ENCODE measurements around the gene MEF2B.

Gene MEF2B

DNA sequence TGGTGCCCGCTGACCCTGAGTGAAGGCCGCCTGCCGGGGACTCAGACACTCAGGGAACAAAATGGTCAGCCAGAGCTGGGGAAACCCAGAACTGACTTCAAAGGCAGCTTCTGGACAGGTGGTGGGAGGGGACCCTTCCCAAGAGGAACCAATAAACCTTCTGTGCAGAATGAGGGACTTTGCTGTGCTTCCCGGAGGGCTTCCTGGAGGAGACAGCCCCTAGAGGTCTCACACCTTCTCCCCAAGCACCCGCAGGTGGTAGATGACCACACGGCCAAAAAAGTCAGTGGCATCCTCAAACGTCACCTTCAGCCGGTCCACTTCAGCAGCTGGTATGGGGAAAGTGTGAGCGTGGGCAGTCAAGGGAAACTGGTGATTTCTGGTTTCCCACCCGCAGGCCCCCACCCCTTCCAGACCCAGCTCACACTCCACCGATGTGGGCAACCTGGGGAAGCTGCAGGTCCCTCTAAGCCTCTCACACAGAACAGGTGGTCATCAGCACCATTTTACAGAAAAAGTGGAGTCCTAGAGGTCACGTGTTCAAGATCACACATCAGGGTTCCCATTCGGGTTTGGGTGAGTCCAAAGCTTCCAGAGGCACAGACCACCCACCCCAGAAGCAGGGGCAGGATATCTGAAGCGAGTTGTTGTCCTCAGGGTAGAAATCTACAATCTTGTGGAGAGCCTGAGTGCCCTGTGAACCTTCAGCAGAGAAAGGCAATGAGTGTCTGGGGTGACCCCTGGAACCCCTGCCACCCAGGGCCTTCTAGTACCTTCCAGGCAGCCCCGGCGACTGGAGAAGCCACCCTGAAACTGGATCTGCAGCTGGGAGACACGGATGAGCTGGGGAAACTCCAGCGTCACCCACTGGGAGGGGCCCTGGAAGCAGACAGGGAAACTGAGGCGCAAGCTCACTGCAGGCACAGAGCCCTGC lies 31.9 kb upstream of the MEF2B start:
- TF ChIP-seq, protein P1, sequence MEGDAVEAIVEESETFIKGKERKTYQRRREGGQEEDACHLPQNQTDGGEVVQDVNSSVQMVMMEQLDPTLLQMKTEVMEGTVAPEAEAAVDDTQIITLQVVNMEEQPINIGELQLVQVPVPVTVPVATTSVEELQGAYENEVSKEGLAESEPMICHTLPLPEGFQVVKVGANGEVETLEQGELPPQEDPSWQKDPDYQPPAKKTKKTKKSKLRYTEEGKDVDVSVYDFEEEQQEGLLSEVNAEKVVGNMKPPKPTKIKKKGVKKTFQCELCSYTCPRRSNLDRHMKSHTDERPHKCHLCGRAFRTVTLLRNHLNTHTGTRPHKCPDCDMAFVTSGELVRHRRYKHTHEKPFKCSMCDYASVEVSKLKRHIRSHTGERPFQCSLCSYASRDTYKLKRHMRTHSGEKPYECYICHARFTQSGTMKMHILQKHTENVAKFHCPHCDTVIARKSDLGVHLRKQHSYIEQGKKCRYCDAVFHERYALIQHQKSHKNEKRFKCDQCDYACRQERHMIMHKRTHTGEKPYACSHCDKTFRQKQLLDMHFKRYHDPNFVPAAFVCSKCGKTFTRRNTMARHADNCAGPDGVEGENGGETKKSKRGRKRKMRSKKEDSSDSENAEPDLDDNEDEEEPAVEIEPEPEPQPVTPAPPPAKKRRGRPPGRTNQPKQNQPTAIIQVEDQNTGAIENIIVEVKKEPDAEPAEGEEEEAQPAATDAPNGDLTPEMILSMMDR (IDR thresholded peaks at IDR 0.05; ENCODE audit: unreplicated experiment in 3 of 3), result no peak
- Mint-ChIP-seq H3K27ac (peak overlapping the region in 1 of 3 experiments; percentile 75), H3K4me1 (peaks cover 13% of the 10 kb centered on the region), H3K36me3 (ENCODE audit: low read depth) (peaks cover 26% of the 10 kb centered on the region), H3K27me3 (ENCODE audit: low read depth) (peaks cover 16% of the 10 kb centered on the region), H3K4me3 (peak overlapping the region; percentile 90 to 93 (median 91)), H3K9me3 (no peaks in the 10 kb centered on the region)

DNA sequence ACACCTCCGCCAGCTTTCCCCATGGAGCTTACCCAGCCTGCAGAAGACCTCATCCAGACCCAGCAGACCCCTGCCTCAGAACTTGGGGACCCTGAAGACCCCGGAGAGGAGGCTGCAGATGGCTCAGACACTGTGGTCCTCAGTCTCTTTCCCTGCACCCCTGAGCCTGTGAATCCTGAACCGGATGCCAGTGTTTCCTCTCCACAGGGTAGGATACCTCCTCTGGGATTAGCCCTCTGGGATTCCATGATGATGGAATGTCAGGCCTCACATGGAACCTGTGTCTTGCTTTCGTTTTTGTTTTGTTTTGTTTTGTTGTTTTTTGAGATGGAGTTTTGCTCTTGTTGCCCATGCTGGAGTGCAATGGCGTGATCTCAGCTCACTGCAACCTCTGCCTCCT lies 23.9 kb upstream of the MEF2B start:
- Mint-ChIP-seq H3K27me3 (ENCODE audit: low read depth) (no peaks in the 10 kb centered on the region), H3K27ac (peak overlapping the region in 2 of 3 experiments; percentile 70 to 79), H3K4me1 (peaks cover 22% of the 10 kb centered on the region)

DNA sequence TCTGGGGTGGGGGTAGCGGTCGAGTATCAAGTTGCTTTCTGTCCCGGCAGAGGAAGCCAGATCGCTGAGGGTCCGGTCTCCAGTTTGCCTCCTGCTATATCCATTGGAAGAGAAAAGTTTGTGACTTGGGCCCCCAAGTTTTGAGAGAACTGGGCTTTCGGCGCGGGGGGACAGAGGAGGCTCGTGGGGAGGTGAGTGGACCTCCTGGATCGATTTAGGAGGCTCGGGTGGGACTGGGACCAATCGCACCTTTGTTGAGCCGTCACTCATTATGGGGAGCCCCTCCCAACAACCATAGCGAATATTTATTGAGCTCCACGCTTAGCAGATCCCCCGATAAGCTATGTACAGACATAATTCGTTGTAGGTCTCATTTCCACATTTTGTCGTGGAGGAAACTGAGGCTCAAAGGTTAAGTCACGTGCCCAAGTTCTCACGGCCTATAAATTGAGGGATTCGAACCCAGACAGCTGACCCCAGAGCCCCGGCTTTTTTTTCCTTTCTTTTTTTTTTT lies 22.9 kb upstream of the MEF2B start:
- H3K27me3 Mint-ChIP-seq (ENCODE audit: low read depth), result no peaks in the 10 kb centered on the region
- H3K27ac Mint-ChIP-seq, result peak overlapping the region; percentile 99 to 100 (median 99)
- peaks cover 22% of the 10 kb centered on the region for H3K4me1 Mint-ChIP-seq
- no peaks in the 10 kb centered on the region for H3K9me3 Mint-ChIP-seq
- peaks cover 17% of the 10 kb centered on the region for H3K36me3 Mint-ChIP-seq (ENCODE audit: low read depth)
- TF ChIP-seq, protein P1 (IDR thresholded peaks at IDR 0.05; ENCODE audit: unreplicated experiment in 3 of 3), result no peak
- H3K4me3 Mint-ChIP-seq, result peak overlapping the region; percentile 97 to 100 (median 99)

More for the DNA sequence above, 23.9 kb upstream of the MEF2B start:
- peak overlapping the region; percentile 97 to 100 (median 99) for H3K4me3 Mint-ChIP-seq
- peaks cover 25% of the 10 kb centered on the region for H3K36me3 Mint-ChIP-seq (ENCODE audit: low read depth)
- H3K9me3 Mint-ChIP-seq, result no peaks in the 10 kb centered on the region
- TF ChIP-seq, protein P1 (IDR thresholded peaks at IDR 0.05; ENCODE audit: unreplicated experiment in 3 of 3), result no peak

DNA sequence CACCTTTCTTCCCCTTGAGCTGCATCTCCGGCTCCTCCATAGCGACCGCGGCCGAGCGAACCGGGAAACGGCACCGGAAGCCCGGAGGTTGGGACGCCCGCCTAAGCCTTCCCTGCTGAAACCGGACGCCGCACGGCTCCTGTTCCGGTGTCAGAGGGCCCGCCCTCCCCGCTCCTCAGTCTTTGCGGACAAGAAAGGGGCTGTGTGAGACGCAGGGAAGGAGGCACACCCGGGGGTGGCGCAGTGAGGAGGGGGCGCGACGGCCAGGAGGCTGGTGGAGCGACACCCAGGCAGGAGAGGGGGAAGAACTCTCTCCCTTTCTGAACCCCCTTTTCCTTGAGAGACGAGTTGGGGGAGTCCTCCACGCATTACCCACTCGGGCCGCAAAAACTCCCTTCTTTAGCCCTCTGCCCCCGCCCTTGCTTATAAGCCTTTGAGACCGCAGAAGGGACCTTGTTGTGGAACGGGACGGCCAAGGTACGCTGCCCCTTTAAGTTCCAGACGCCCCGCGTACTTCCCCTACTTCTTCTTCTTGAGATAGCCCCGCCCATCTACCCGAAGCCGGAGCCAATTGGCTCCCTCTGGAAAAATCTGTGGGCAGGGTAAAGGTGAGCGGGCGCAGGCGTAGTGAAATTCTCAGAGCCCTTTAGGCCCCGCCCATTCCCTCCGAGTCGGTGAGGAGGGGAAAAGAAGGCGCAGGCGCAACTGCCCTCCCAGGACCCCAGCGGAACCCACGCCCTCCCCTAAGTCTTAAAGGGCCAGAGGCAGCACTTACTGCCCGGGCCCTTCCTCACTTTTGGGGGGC lies 22.2 kb upstream of the MEF2B start, which contains the start of the genes BORCS8 and RFXANK:
Gene BORCS8 (minus strand): TSS at position 75 of the 805 bp plus-strand sequence. CDS start 35 bp downstream, at position 40.
Gene RFXANK (plus strand): TSS at position 181 of the 805 bp plus-strand sequence. CDS start 1,689 bp downstream, outside the sequence.
- Mint-ChIP-seq H3K4me3 (peak within 1 kb of the TSS; percentile 97 to 100 (median 99)), H3K27me3 (ENCODE audit: low read depth) (no peaks in the 10 kb centered on the region), H3K4me1 (peaks cover 22% of the 10 kb centered on the region), H3K9me3 (no peaks in the 10 kb centered on the region), H3K36me3 (ENCODE audit: low read depth) (peaks cover 11% of the 10 kb centered on the region), H3K27ac (peak within 1 kb of the TSS; percentile 99 to 100 (median 99))
- TF ChIP-seq, protein P1 (IDR thresholded peaks at IDR 0.05; ENCODE audit: unreplicated experiment in 3 of 3), result no peak

DNA sequence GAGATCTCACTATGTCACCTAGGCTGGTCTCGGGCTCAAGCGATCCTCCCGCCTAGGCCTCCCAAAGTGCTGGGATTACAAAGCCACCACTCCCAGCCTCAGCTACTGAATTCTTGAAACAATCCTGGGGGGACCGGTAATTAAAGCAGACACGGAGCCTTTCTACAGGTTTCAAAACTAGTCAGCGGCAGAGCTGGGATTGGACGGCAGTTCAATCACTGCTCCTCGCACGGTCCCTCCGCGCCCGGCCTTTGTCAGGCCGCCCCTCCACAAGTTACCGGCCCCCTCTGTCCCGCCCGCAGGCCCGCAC lies 21.7 kb upstream of the MEF2B start:
- H3K36me3 Mint-ChIP-seq (ENCODE audit: low read depth), result peaks cover 9% of the 10 kb centered on the region
- H3K9me3 Mint-ChIP-seq, result no peaks in the 10 kb centered on the region
- TF ChIP-seq, protein P1 (IDR thresholded peaks at IDR 0.05; ENCODE audit: unreplicated experiment in 3 of 3), result no peak
- H3K27me3 Mint-ChIP-seq (ENCODE audit: low read depth), result no peaks in the 10 kb centered on the region
- peak overlapping the region; percentile 97 to 100 (median 99) for H3K4me3 Mint-ChIP-seq
- peak overlapping the region; percentile 99 to 100 (median 99) for H3K27ac Mint-ChIP-seq
- H3K4me1 Mint-ChIP-seq, result peaks cover 22% of the 10 kb centered on the region

All from nephron (organoid).